ENCODE results near the gene SOX5. TPM values are rescaled to one million over a fixed set of nuclear protein-coding genes. Genes with fewer than 3 reads are reported as not detected.

SOX5 gene
- total and polyA plus RNA-seq, 8 donors = 10.0 to 39.9 (median 33.0) TPM

DNA sequence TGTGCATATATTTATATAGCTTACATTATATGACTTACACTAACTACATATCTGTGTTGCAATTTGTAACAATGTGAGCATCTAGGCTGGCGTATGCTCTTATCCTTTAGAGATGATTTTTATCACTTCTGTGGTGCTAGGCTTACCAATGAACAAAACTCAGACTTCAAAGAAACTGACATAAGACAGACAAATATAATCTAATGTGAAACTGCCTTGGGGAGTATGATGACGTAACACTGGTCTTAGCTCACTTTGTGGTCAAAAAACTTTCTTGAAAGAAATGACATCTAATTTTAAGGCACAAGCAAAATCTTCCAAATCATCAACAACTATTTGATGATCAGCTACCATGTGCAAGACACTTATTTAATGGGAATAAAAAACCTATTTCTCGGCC is 50.0 kb downstream of the SOX5 start:
- H3K9me3 ChIP-seq = peaks cover 0 to 2% of the 10 kb centered on the region in 2 donors
- no peak for DNase-seq
- H3K27me3 ChIP-seq = no peaks in the 10 kb centered on the region
- intact Hi-C loops (cut with DNase I) = no loop called here
- TF ChIP-seq, protein P1, sequence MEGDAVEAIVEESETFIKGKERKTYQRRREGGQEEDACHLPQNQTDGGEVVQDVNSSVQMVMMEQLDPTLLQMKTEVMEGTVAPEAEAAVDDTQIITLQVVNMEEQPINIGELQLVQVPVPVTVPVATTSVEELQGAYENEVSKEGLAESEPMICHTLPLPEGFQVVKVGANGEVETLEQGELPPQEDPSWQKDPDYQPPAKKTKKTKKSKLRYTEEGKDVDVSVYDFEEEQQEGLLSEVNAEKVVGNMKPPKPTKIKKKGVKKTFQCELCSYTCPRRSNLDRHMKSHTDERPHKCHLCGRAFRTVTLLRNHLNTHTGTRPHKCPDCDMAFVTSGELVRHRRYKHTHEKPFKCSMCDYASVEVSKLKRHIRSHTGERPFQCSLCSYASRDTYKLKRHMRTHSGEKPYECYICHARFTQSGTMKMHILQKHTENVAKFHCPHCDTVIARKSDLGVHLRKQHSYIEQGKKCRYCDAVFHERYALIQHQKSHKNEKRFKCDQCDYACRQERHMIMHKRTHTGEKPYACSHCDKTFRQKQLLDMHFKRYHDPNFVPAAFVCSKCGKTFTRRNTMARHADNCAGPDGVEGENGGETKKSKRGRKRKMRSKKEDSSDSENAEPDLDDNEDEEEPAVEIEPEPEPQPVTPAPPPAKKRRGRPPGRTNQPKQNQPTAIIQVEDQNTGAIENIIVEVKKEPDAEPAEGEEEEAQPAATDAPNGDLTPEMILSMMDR (IDR thresholded peaks at IDR 0.05) = no peak
- no peaks in the 10 kb centered on the region for H3K4me1 ChIP-seq
- no peak overlapping the region for H3K4me3 ChIP-seq
- H3K36me3 ChIP-seq = no peaks in the 10 kb centered on the region
- H3K27ac ChIP-seq = no peak overlapping the region
- ATAC-seq = no peak

DNA sequence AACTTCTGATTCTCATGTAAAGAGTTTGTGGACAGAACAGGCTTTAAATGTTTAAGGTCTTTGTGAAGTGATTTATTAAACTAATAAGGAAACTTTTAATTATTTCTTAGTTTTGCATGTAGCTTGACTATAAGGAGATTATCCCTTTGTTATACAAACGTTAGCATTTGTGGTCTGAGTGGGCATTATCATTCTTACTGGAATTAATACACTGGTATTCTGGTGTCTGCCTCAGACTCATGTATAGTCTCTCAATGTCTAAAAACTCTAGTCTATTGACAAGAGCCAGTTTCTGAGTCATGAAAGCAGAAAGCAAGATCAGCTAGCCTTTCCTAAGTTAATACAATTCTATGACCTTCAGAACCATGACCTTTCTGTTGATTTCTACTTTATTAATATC is 51.3 kb downstream of the SOX5 start:
- intact Hi-C loops (cut with DNase I) = no loop called here
- DNase-seq (no peak), ATAC-seq (no peak)
- Histone ChIP-seq H3K4me1 (no peaks in the 10 kb centered on the region), H3K36me3 (no peaks in the 10 kb centered on the region), H3K27ac (no peak overlapping the region), H3K9me3 (peaks cover 0 to 2% of the 10 kb centered on the region in 2 donors), H3K27me3 (no peaks in the 10 kb centered on the region), H3K4me3 (no peak overlapping the region)
- TF ChIP-seq, protein P1 (IDR thresholded peaks at IDR 0.05) = no peak

DNA sequence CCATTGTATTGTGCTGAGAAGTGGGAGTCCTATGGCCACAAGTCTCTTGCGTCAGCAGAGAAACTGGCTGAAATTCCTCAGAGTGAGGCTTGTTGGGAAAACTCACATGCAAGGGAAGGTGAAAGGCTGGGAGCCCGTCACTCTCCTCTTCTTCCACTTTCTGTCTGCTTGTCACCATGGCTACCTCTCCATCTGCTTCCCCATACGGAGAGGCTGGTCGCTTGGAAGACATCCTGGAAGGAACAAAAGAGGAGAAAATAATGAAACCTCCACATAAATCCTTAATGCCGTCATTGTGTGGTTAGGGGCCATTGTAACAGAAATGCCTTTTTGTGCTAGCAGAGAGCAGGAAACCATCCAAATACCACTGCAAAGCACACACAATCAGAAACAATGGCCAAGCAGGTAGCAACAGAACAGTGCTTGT is 53.7 kb downstream of the SOX5 start:
- H3K4me3 ChIP-seq = no peak overlapping the region
- intact Hi-C loops (cut with DNase I) = no loop called here
- H3K36me3 ChIP-seq = no peaks in the 10 kb centered on the region
- no peaks in the 10 kb centered on the region for H3K4me1 ChIP-seq
- no peak overlapping the region for H3K27ac ChIP-seq
- H3K27me3 ChIP-seq = no peaks in the 10 kb centered on the region
- ATAC-seq (no peak), DNase-seq (peak in 1 of 4 donors; percentile 8)
- no peaks in the 10 kb centered on the region for H3K9me3 ChIP-seq
- TF ChIP-seq, protein P1 (IDR thresholded peaks at IDR 0.05) = no peak

GRCh38 chr12:23893611-23894010 is 55.9 kb downstream of the SOX5 start:
- H3K27me3 ChIP-seq = no peaks in the 10 kb centered on the region
- TF ChIP-seq, protein P1 (IDR thresholded peaks at IDR 0.05) = no peak
- no peak overlapping the region for H3K4me3 ChIP-seq
- intact Hi-C loops (cut with DNase I) = no loop called here
- no peaks in the 10 kb centered on the region for H3K4me1 ChIP-seq
- H3K36me3 ChIP-seq = no peaks in the 10 kb centered on the region
- ATAC-seq = no peak
- no peak for DNase-seq
- H3K9me3 ChIP-seq = no peaks in the 10 kb centered on the region
- H3K27ac ChIP-seq = no peak overlapping the region

DNA sequence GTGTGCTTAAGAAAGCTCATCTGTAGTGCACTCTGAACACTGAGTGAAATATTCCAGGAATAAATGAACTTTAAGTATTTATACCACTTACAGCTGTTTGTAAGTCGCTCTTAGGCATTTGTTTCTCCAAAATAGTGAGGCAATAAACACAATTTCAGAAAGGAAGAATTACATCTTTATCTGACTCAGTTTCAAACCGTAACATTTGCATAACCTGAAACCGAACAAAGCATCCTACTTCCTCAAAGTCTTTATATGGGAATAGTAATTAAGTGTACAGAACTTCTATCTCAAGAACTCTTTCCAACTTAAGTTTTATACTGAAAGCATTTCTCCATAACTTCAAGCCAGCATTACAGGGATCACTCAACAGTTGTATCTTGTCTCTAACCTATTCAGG is 58.4 kb downstream of the SOX5 start:
- no peaks in the 10 kb centered on the region for H3K9me3 ChIP-seq
- intact Hi-C loops (cut with DNase I) = no loop called here
- H3K27ac ChIP-seq = no peak overlapping the region
- no peak for ATAC-seq
- H3K4me1 ChIP-seq = no peaks in the 10 kb centered on the region
- no peaks in the 10 kb centered on the region for H3K27me3 ChIP-seq
- TF ChIP-seq, protein P1 (IDR thresholded peaks at IDR 0.05) = no peak
- H3K36me3 ChIP-seq = no peaks in the 10 kb centered on the region
- DNase-seq = no peak
- no peak overlapping the region for H3K4me3 ChIP-seq

All from left lung (tissue), 10 donors.